Panc1 (cell line): ENCODE data around the gene PARD6G.

Source experiments
- CTCF ChIP-seq: fragments of 450-650 bp; IDR thresholded peaks from 2 replicates; pipeline ENCODE4 v1.5.1; 2017; ENCODE audit warnings: mild to moderate bottlenecking
- SIN3A ChIP-seq: IDR thresholded peaks from 2 replicates; pipeline ENCODE4 v1.6.1; 2012; ENCODE audit warnings: low read depth, mild to moderate bottlenecking, low read length, moderate library complexity, borderline replicate concordance; ENCODE audit not compliant: insufficient read depth

DNA sequence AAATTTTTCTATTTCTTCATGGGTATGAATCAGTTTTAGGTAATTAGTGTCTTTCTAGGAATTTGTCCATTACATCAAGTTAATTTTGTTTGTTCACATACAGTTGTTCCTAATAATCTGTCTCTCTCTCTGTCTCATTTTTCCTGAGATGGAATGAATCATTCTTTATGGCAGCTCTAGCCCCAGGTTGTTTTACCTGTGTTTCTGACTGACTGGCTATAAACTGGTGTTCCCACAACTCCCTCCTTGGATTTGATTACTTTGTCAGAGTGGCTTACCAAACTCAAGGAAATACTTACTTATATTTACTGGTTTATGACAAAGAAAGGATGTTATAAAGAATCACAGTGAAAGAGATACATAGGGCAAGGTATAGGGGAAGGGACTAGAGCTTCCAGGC is 123.2 kb downstream of the PARD6G start:
- TF ChIP-seq CTCF, result no peak
- no peak for TF ChIP-seq SIN3A
